Neural cell (in vitro differentiated cells): ENCODE data around the gene MMP28. TPM values are rescaled to one million over a fixed set of nuclear protein-coding genes. Genes with fewer than 3 reads are reported as not detected.

Experiments
- H2AFZ ChIP-seq: fragments of 200-600, 300-800 bp; sonication (generic), shearing (Covaris generic); 2 replicates; pipeline ENCODE4 v1.6.0; 2014; ENCODE audit warnings: low read depth, mild to moderate bottlenecking, antibody characterized with exemption, low read length, moderate library complexity
- H3F3A ChIP-seq: fragments of 200-600 bp; shearing (Covaris generic); 2 replicates; pipeline ENCODE4 v1.6.1; 2016; ENCODE audit warnings: mild to moderate bottlenecking, moderate library complexity, mixed read lengths, antibody characterized with exemption, low read length; ENCODE audit not compliant: insufficient read depth, poor library complexity, severe bottlenecking
- H3K27ac ChIP-seq: fragments of 200-600, 300-800 bp; sonication (generic), shearing (Covaris generic); 2 replicates; pipeline ENCODE4 v1.5.1; 2014; ENCODE audit warnings: mild to moderate bottlenecking, low read length, moderate library complexity
- H3K27me3 ChIP-seq: fragments of 300-800, 200-600 bp; sonication (generic), shearing (Covaris generic); 2 replicates; pipeline ENCODE4 v1.6.0; 2014; ENCODE audit warnings: mild to moderate bottlenecking, low read depth, low read length, moderate library complexity; ENCODE audit not compliant: insufficient read depth
- H3K36me3 ChIP-seq: fragments of 300-800, 200-600 bp; sonication (generic), shearing (Covaris generic); 2 replicates; pipeline ENCODE4 v1.5.1; 2014; ENCODE audit warnings: mild to moderate bottlenecking, antibody characterized with exemption, low read length, moderate library complexity; ENCODE audit not compliant: insufficient read depth
- H3K4me2 ChIP-seq: fragments of 300-800, 200-600 bp; sonication (generic), shearing (Covaris generic); 2 replicates; pipeline ENCODE4 v1.6.0; 2014; ENCODE audit warnings: mild to moderate bottlenecking, low read length
- H3K4me3 ChIP-seq: fragments of 300-800, 200-600 bp; sonication (generic), shearing (Covaris generic); 2 replicates; pipeline ENCODE4 v1.5.1; 2014; ENCODE audit warnings: mild to moderate bottlenecking, low read length, moderate library complexity
- H3K79me2 ChIP-seq: fragments of 200-600 bp; shearing (Covaris generic); replicated peaks from 2 replicates; pipeline ENCODE4 v1.6.0; 2014; ENCODE audit warnings: mild to moderate bottlenecking, low read length, moderate library complexity; ENCODE audit not compliant: insufficient read depth
- H3K9ac ChIP-seq: fragments of 300-800, 200-600 bp; sonication (generic), shearing (Covaris generic); 2 replicates; pipeline ENCODE4 v1.6.1; 2016; ENCODE audit warnings: mild to moderate bottlenecking, low read length, mixed read lengths
- H3K9me2 ChIP-seq: fragments of 200-600 bp; shearing (Covaris generic); 2 replicates; pipeline ENCODE4 v1.6.1; 2016; ENCODE audit warnings: mild to moderate bottlenecking, low read length, mixed read lengths; ENCODE audit not compliant: insufficient read depth
- H3K9me3 ChIP-seq: fragments of 200-600, 300-800 bp; sonication (generic), shearing (Covaris generic); 2 replicates; pipeline ENCODE4 v1.6.1; 2016; ENCODE audit warnings: mild to moderate bottlenecking, mixed run types, low read length, moderate library complexity, mixed read lengths
- H4K20me1 ChIP-seq: fragments of 200-600 bp; shearing (Covaris generic); 2 replicates; pipeline ENCODE4 v1.6.1; 2016; ENCODE audit warnings: mild to moderate bottlenecking, mixed run types; ENCODE audit not compliant: insufficient read depth
- CTCF ChIP-seq: fragments of 450-650 bp; IDR thresholded peaks from 2 replicates; pipeline ENCODE4 v1.5.1; 2014; ENCODE audit warnings: antibody characterized with exemption, mild to moderate bottlenecking, moderate library complexity; ENCODE audit not compliant: poor library complexity, severe bottlenecking
- EP300 ChIP-seq: fragments of 450-650 bp; conservative IDR thresholded peaks from 2 replicates; pipeline ENCODE4 v1.6.1; 2014; ENCODE audit warnings: antibody characterized with exemption, mild to moderate bottlenecking, moderate library complexity; ENCODE audit not compliant: poor library complexity, severe bottlenecking
- EZH2 ChIP-seq: fragments of 200-600, 300-800 bp; shearing (Covaris generic), sonication (generic); IDR thresholded peaks from 2 replicates; pipeline ENCODE4 v1.6.1; 2014; ENCODE audit warnings: antibody characterized with exemption, low read length, borderline replicate concordance, mild to moderate bottlenecking; ENCODE audit not compliant: insufficient read depth, poor library complexity, severe bottlenecking
- MXI1 ChIP-seq: fragments of 450-650 bp; conservative IDR thresholded peaks from 2 replicates; pipeline ENCODE4 v1.6.1; 2014; ENCODE audit warnings: antibody characterized with exemption, mild to moderate bottlenecking; ENCODE audit not compliant: poor library complexity, severe bottlenecking
- POLR2AphosphoS5 ChIP-seq: IDR thresholded peaks from 2 replicates; pipeline ENCODE4 v1.6.1; 2012
- RAD21 ChIP-seq: fragments of 450-650 bp; conservative IDR thresholded peaks from 2 replicates; pipeline ENCODE4 v1.6.1; 2014; ENCODE audit warnings: antibody characterized with exemption, mild to moderate bottlenecking, moderate library complexity
- REST ChIP-seq: IDR thresholded peaks from 2 replicates; pipeline ENCODE4 v1.6.1; 2012; ENCODE audit warnings: borderline replicate concordance
- SMC3 ChIP-seq: fragments of 450-650 bp; conservative IDR thresholded peaks from 2 replicates; pipeline ENCODE4 v1.6.1; 2014; ENCODE audit warnings: antibody characterized with exemption, mild to moderate bottlenecking, moderate library complexity; ENCODE audit not compliant: poor library complexity
- TAF1 ChIP-seq: IDR thresholded peaks from 2 replicates; pipeline ENCODE4 v1.6.1; 2012; ENCODE audit warnings: low read depth
- polyA plus RNA-seq: library from polyadenylated mRNA; depleted of rRNA; stranded (reverse); fragments of >200 nt; gene quantifications from 2 replicates; pipeline ENCODE4 v1.2.3, GENCODE V29; 2014

MMP28 gene
- polyA plus RNA-seq, 1 donor from 2014 or later = 0.31 TPM

DNA sequence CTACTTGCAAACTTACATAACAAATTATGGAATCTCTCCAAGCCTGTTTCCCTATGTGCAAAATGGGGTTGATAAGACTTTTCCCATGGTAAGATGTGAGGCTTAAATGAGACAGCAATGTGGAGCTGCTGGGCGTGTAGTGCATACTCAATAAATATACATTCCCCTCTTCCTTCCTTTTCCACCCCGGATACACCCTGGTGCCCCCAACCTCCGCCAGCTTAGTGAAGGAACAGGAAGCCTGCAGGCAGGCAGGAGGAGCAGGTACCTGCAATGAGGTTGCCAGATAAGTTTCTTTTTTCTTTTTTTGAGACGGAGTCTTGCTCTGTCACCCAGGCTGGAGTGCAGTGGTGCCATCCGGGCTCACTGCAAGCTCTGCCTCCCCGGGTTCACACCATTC, 19.9 kb downstream of the MMP28 start:
- H3F3A ChIP-seq = no peaks in the 10 kb centered on the region
- H4K20me1 ChIP-seq = no peaks in the 10 kb centered on the region
- H3K9ac ChIP-seq = no peak overlapping the region
- no peak overlapping the region for H3K4me2 ChIP-seq
- H3K79me2 ChIP-seq = no peaks in the 10 kb centered on the region
- H3K27me3 ChIP-seq = no peaks in the 10 kb centered on the region
- H3K4me3 ChIP-seq = no peak overlapping the region
- no peak overlapping the region for H2AFZ ChIP-seq
- TF ChIP-seq RAD21 (no peak), CTCF (no peak), REST (no peak), EZH2 (no peak), SMC3 (no peak), EP300 (no peak), POLR2AphosphoS5 (no peak), TAF1 (no peak), MXI1 (no peak)
- H3K9me3 ChIP-seq = no peaks in the 10 kb centered on the region
- no peaks in the 10 kb centered on the region for H3K9me2 ChIP-seq
- no peak overlapping the region for H3K27ac ChIP-seq
- no peaks in the 10 kb centered on the region for H3K36me3 ChIP-seq

GRCh38 chr17:35775039-35775438, 20.4 kb downstream of the MMP28 start:
- H3K4me2 ChIP-seq = no peak overlapping the region
- H2AFZ ChIP-seq = no peak overlapping the region

More at GRCh38 chr17:35775039-35775438, 20.4 kb downstream of the MMP28 start:
- Histone ChIP-seq H3K9me2 (no peaks in the 10 kb centered on the region), H3K36me3 (no peaks in the 10 kb centered on the region), H3K27ac (no peak overlapping the region), H3K9me3 (no peaks in the 10 kb centered on the region), H3K9ac (no peak overlapping the region), H3K4me3 (no peak overlapping the region), H4K20me1 (no peaks in the 10 kb centered on the region), H3K79me2 (no peaks in the 10 kb centered on the region), H3F3A (no peaks in the 10 kb centered on the region), H3K27me3 (no peaks in the 10 kb centered on the region)
- TF ChIP-seq REST (no peak), POLR2AphosphoS5 (no peak), CTCF (no peak), RAD21 (no peak), TAF1 (no peak), EZH2 (no peak), EP300 (no peak), SMC3 (no peak), MXI1 (no peak)
